ENCODE data around the gene CENPH.

GRCh38 chr5:69242215-69242927 lies 53.0 kb downstream of the CENPH start:
- TF ChIP-seq SP1 (IDR thresholded peaks at IDR 0.05) (no peak), CTCF (IDR thresholded peaks at IDR 0.05; ENCODE audit: low read depth, low read length, missing input control) (no peak)

Data from liver (tissue), 3 donors.